Activated T-helper 1 cell treated with anti-CD3 and anti-CD28 coated beads, Interleukin-2, amount 50 U/mL, for 16 hours (primary cell): ENCODE data around the gene PTGIR.
A peak's percentile ranks its signal among the peaks of the same experiment; 100 is the strongest.

Experiments used
- DNase-seq, 2 donors: peaks; one replicate each; pipeline ENCODE4 v3.0.0-alpha.2; 2020; ENCODE audit warnings: low read depth in 1 of 2, low spot score in 1 of 2

The PTGIR gene

GRCh38 chr19:46616631-46617322 lies 8.1 kb downstream of the PTGIR start:
- no peak for DNase-seq

- DNase-seq: no peak
These were observed 8.9 kb downstream of the PTGIR start for GRCh38 chr19:46615966-46616365.

- DNase-seq: peak; percentile 68
These were observed 10.7 kb downstream of the PTGIR start for GRCh38 chr19:46614114-46614722.

GRCh38 chr19:46613525-46613924 lies 11.4 kb downstream of the PTGIR start:
- no peak for DNase-seq

- DNase-seq: no peak
These were observed 13.1 kb downstream of the PTGIR start for GRCh38 chr19:46611776-46612175.

GRCh38 chr19:46610851-46611770 lies 13.8 kb downstream of the PTGIR start:
- no peak for DNase-seq

- DNase-seq: no peak
These were observed 14.5 kb downstream of the PTGIR start for GRCh38 chr19:46610413-46610775.

GRCh38 chr19:46609511-46610412 lies 15.1 kb downstream of the PTGIR start:
- DNase-seq: no peak

- DNase-seq: no peak
These were observed 16.1 kb downstream of the PTGIR start for GRCh38 chr19:46608581-46609345.

GRCh38 chr19:46608178-46608577 lies 16.7 kb downstream of the PTGIR start:
- no peak for DNase-seq

GRCh38 chr19:46607448-46607841 lies 17.4 kb downstream of the PTGIR start:
- no peak for DNase-seq

GRCh38 chr19:46606681-46607447 lies 18.0 kb downstream of the PTGIR start:
- DNase-seq: no peak

- DNase-seq: no peak
These were observed 18.9 kb downstream of the PTGIR start for GRCh38 chr19:46606019-46606418.

GRCh38 chr19:46605356-46605821 lies 19.5 kb downstream of the PTGIR start:
- DNase-seq: no peak

- DNase-seq: no peak
These were observed 20.0 kb downstream of the PTGIR start for GRCh38 chr19:46604781-46605355.

- DNase-seq: no peak
These were observed 21.1 kb downstream of the PTGIR start for GRCh38 chr19:46603752-46604231.

GRCh38 chr19:46603195-46603637 lies 21.7 kb downstream of the PTGIR start:
- no peak for DNase-seq

- no peak for DNase-seq
These were observed 22.3 kb downstream of the PTGIR start for GRCh38 chr19:46602392-46603194.
